ENCODE data around the gene PRKCE. TPM values are rescaled to one million over a fixed set of nuclear protein-coding genes. Genes with fewer than 3 reads are reported as not detected.

The PRKCE gene
- total RNA-seq = 1 to 10 TPM; 7.0 to 7.3 TPM

DNA sequence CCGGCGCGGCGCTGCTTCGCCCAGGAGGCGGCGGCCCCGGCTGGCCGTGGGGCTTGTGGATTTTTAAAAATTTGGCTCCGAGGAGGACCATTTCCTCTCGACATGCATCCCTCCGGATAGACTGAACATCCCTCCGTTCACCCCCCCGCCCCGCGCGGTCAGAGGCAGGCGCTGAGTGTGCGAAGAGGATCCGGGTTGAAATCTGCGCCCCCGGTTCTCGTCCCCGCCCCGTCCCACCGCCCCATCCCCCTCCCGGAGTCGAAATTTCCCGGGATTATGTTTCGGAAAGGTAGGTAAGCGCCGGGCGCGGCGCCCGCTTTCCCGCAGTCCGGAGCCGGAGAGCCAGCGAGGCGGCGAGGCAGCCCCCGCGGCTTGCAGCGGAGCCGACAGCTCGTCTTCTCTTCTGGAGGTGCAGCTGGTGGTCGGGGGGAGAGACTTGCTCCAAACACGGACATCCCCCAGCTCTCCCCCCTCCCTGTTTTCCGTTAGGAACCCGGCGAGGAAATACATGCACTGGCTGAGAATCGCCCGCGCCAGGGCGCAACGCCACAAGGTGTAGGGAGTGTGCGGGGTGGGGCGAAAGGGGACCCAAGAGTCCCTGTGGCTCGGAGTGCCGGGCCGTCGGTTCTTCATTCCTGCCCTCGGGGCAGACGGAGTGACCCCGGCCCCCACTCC is at the start of gene PRKCE:
Gene PRKCE (plus strand): TSS at position 261 of the 675 bp plus-strand sequence.
- CTCF ChIA-PET = interaction anchor here (1.0 to 1.2 kb wide), 2 partner anchors 11 to 82 kb away, joined by 3 read pairs; no protein-coding TSS in a partner anchor
- POLR2A ChIA-PET = interaction anchor here (0.6 to 1.7 kb wide), 4 partner anchors 9 to 181 kb away, joined by 3 to 5 read pairs (median 4); partner anchors contain the start of gene SRBD1

DNA sequence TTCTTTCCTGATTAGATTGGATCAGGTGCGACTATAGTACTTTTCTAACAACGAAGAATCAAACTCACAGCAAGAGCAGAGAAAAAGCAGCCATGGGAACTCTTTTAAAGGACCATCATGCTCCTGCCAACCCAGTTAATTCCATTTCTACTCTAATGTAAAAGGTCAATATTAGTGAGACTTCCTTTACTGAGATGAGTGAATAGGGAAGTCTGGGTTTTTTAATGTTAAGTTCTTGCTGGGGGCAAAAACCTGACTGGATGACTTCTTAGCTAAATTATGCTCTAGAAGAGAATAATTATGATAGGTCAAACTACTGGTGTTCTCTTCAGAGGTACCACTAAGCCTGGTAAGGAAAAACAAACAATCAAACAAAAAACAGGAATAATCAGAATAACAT is 48.9 kb upstream of the PRKCE start:
- ChIA-PET POLR2A (no interaction called here), CTCF (no interaction called here)

DNA sequence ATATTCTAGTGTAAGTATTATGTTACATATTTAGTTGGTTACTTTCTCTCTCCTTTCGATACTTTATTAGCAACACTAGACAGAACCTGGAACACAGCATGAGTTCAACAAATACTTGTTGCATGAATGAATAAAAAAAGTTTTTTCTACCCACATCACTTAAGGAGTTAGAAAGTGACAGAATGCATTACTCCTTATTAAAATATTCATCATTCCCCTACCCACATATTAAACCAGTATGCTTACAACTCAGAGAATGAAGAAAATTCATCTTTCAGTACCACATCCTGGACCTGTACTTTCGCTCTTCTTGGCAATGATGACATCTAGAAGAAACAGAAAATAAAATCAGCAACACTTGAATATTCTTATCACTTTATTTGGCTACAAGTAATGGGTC is 46.4 kb upstream of the PRKCE start:
- CTCF ChIA-PET = no interaction called here
- POLR2A ChIA-PET = no interaction called here

DNA sequence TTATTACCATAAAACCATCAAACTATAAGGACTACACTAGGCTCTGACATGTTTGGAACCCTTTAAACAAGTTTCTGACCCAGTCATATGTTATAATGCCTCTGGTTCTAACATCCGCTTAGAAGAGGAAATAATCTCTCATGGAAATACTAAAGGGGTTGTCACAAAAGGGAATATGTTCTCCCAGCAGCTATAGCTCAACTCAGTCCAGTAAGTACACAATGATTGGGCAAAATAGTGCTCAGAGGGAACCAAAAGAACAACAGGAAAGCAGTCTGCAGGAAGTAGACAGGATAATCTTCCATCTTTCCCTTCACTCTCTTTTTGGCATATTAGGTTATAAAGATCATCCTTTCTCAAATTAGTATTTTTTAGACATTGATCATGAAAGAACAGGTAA is 44.7 kb upstream of the PRKCE start:
- CTCF ChIA-PET = no interaction called here
- POLR2A ChIA-PET = no interaction called here

DNA sequence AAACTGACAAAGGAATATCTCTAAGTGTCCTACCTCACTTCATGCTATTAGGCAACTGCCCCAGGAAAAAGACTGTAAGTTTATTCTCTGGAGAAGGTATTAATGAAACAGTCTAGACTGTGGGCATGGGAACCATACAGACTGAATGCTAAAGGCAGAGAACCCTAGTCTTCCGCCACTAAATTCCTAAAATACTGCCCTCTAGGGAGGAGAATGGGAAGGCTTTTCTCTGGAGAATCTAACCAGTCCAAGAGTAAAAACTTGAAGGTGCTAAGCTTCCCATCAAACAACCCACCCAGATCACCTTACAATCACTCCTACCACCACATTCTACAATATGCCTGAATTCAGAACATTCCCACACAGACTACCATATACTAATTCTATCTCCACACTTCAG is 43.8 kb upstream of the PRKCE start:
- ChIA-PET POLR2A (no interaction called here), CTCF (no interaction called here)

DNA sequence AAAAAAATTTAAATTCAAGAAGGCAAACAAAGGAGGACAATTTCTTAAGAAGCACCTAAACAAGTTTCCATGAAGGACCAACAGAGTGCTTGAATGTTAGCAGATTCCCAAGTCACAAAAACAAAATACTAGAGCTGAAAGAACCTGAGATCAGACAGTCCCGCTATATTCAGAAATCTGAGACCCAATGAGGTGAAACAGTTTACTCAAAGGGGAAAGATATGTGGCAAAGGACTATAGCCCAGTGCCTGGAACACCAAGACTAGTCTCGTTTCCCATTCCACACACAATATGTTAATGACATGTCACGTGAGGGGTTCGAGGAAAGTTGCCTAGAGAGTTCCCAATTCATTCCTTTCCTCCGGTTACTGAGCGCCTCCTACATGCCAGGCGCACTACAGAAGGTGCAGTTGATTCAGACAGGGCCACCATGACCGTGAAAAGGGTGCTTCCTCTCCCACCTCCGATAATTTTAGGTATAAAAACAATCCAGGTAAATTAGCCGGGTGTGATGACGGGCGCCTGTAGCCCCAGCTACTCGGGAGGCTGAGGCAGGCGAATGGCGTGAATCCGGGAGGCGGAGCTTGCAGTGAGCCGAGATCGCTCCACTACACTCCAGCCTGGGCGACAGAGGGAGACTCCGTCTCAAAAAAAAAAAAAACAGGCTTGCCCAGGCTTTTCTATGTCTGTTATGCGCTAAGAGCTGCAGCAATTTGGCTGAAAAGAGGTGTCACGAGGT is 41.0 kb upstream of the PRKCE start:
- ChIA-PET CTCF (interaction anchor here (0.7 to 1.6 kb wide), 2 partner anchors 40 to 513 kb away, joined by 4 read pairs; no protein-coding TSS in a partner anchor), POLR2A (interaction anchor here (0.6 to 1.4 kb wide), 3 partner anchors 42 to 111 kb away, joined by 3 to 5 read pairs (median 3); no protein-coding TSS in a partner anchor)

DNA sequence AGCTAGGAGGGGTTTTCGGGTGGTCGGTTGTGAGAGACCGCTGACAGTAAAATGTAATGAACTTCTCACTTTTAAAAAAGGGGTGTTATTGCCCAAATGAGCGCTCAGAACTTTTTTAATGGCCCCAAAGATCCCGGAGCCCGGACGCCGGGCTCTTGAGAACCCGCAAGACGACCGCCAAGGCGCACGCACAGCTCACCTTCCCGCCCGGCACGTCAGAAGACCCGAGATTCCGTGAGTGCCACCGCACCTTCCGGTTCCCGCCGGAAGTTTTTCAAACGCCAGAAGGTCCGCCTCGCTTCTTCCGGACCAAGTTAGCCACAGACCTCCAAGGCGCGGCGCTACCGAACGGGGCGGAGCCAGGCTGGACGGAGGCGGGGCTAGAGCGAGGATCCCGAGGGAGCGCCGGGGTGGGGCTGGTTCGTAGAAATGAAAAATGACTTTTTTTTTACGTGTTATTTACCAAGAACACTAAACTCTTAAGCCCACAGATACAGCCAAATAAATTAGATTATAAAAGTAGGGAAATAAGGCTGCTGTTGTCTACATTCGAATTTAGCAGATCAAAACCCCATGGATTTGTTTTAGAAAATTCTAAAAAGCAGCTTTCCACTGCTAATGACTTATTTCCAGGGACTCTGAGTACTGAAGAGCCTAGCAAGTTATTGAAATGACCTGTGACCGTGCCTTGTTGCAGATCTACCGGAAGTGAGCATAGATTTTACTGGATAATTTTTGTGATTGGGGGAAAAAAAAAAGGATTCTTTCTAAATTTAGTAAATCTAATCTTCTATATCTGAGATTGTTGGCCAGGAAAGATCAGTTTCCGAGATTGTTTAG is 40.2 kb upstream of the PRKCE start, which contains the start of gene SRBD1:
Gene SRBD1 (minus strand): TSS at position 248 of the 840 bp plus-strand sequence. CDS start 5,826 bp downstream, outside the sequence.
- CTCF ChIA-PET = interaction anchor here (1.6 kb wide), 1 partner anchor 39 kb away, joined by 4 read pairs; no protein-coding TSS in a partner anchor
- POLR2A ChIA-PET = interaction anchor here (1.4 kb wide), 1 partner anchor 41 kb away, joined by 5 read pairs; no protein-coding TSS in a partner anchor

DNA sequence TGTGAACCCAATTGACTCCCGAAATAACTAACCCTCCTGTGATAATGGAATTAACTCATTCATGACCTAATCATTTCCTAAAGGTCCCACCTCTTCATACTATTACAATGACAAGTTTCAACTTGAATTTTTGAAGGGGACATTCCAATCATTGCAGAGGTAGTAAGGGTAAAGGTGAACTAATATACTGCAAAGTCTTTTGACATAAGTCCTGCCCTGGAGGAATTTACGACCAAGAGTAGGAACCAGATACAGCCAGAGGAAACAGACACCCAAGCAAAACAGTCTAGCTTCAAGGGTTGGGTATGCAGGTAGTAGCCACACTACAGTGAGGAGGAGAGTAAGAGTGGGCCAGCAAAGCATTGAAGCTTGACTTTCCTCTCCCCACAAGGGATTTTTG is 39.2 kb upstream of the PRKCE start:
- POLR2A ChIA-PET = interaction anchor here (0.9 kb wide), 1 partner anchor 38 kb away, joined by 3 read pairs; no protein-coding TSS in a partner anchor
- CTCF ChIA-PET = no interaction called here

DNA sequence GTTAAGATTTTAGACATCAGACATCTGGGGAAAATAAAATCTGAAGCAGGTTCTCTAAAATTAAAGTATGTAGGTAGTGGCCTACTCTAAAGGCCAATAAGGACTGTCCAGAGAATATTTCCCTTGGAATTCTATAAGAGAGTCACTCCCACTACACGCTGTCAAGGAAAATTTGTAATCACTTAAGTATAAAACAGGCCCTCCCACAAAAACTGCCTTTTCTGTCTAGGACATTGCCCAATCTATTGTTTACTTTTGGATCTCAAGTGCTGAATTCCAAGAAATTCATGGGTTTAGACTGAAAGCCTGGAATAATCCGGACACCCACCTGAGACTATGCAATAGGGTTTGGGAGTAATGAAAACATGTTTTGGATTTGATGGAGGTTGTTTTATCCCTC is 38.7 kb upstream of the PRKCE start:
- POLR2A ChIA-PET = interaction anchor here (0.9 kb wide), 1 partner anchor 37 kb away, joined by 3 read pairs; no protein-coding TSS in a partner anchor
- CTCF ChIA-PET = no interaction called here

DNA sequence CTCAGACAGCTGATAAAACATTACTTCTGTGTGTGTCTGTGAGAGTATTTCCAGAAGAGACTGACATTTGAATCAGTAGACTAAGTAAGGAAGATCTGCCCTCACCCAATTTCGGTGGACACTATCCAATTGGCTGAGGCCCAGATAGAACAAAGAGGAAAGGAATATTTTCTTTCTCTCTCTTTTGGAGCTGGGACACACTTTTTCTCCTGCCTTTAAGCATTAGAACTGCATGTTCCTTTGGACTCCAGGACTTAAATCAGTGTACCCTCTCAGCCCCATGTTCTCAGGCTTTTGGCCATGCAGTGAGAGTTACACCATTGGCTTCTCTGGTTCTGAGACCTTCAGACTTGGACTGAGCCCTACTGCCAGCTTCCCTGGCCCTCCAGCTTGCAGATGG is 37.1 kb upstream of the PRKCE start:
- POLR2A ChIA-PET = no interaction called here
- CTCF ChIA-PET = interaction anchor here (0.9 kb wide), 1 partner anchor 255 kb away, joined by 3 read pairs; no protein-coding TSS in a partner anchor

DNA sequence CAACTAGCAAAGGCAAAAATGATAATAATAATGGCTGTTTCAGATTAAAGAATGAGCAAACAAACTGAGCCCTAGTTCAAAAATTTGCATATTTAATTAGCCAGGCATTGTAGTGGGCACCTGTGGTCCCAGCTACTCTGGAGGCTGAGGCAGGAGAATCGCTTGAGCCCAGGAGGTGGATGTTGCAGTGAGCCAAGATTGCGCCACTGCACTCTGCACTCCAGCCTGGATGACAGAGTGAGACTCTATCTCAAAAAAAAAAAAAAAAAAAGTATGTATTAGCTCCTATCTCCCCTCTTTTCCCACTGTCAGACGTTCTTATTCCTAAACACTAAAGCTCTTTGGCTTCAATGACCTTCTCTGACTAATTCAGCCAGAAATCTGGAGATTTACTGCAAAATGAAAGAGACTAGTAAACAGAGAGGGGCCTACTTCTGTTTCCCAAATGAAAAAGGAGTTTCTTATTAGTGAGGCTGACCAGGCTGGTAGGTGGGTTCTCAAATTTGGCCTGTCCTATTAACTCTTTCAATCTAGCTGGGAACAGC is 36.5 kb upstream of the PRKCE start:
- ChIA-PET POLR2A (no interaction called here), CTCF (interaction anchor here (0.9 kb wide), 1 partner anchor 254 kb away, joined by 3 read pairs; no protein-coding TSS in a partner anchor)

DNA sequence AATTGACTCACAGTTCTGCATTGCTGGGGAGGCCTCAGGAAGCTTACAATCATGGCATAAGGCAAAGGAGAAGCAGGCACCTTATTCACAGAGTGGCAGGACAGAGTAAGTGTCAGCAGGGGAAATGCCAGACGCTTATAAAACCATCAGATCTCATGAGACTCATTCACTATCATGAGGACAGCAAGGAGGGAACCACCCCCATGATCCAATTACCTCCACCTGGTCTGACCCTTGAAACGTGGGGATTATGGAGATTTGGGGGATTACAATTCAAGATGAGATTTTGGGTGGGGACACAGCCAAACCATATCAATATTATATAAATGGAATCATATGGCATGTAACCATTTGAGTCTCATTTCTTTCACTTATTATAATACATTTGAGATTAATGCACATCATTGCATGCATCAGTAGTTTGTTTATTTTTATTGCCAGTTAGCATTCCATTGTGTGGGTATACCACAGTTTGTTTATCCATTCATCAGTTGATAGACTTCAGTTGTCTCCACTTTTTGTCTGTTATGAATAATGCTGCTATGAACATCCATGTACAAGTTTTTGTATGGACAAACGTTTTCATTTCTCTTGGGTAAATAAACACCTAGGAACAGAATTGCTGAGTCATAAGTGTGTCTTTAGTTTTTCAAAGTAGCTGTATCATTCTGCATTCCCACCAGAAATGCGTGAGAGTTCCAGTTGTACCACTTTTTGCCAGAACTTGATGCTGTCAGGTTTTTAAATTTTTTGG is 34.6 kb upstream of the PRKCE start:
- ChIA-PET POLR2A (no interaction called here), CTCF (no interaction called here)

DNA sequence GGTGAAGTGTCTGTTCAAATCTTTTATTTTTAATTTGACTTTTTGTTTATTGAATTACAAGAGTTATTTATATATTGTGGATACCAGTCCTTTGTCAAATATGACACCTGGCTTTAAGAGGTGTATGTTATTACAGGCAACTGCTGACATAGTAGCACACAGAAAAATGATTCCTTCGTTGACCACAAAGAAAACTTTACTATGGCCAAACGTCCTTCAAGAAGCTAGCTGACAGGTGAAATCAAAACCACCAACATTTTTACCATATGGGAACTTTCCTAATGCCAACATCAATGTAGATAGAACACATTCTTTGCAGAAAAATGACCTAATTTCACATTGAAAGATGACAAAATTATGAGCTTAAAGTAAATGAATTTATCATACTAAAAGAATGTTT is 34.0 kb upstream of the PRKCE start:
- CTCF ChIA-PET = no interaction called here
- POLR2A ChIA-PET = no interaction called here

DNA sequence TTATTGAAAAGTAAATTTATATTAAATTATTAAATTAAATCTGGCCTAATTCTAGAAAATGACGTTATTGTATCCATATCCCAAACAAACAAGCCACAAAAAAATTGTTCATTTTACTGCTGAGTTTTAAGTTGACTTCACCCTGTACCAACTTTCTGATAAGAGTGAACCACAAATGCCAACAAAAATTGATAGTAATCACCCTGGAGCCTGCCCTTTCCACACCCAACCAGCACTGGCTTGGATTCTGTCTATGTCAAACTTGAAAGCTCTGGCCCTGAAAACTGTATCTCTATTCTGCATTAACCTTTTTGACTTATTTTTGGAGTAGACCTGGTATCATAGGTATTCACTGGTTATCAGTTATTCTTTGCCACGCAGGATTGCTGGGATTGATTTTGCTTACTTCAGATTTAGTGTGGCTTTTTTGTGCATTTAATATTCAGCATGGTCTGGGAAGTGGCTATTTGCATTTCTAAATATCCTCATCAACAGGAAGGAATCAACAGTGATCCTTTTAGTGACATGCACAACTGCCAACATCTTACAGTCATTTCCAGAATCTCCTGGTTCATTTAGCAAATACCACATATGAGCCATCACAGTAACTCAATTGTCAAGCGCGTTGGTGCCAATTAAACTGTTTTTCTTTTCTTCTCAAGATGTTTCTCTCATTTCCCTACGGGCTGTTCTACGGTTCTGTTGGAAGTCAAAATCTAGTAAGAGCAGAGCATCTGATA is 29.0 kb upstream of the PRKCE start:
- ChIA-PET POLR2A (no interaction called here), CTCF (no interaction called here)

DNA sequence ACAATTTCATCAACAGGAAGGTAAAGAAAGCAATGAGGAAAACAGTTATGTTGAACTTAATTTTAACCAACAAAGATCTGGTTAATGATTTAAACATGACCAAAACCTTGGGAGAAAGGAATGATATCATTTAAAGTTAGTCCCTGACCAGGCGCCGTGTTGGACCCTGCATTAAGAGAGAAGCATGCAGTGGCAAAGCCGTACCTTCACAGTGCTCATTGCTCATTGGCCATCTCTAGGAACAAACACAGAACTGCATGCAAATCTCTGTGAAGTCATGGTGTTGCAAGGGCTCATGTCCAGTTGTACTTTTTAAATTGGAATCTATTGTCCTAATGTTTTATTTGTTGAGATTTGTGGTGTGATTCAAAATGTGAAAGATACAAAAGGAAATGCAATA is 28.4 kb upstream of the PRKCE start:
- CTCF ChIA-PET = no interaction called here
- POLR2A ChIA-PET = no interaction called here

DNA sequence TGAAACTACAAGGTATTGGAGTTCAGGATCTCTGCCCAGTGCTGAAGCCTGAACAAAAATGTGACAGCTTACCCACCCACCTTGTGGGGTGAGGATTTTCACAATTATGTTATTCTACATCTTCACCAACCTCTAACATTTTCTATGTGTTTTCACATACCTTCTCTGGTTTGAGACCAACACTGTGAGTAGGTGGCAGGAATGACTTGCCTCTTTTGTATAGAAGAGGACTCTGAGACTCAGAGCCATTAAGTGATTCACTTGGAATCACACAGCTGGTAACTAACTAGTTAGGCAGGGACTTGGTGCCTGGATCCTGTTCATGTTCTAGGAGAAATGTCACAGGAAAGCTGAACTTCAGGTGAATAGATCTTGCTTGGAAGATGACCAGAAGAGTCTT is 25.7 kb upstream of the PRKCE start:
- POLR2A ChIA-PET = no interaction called here
- CTCF ChIA-PET = no interaction called here

DNA sequence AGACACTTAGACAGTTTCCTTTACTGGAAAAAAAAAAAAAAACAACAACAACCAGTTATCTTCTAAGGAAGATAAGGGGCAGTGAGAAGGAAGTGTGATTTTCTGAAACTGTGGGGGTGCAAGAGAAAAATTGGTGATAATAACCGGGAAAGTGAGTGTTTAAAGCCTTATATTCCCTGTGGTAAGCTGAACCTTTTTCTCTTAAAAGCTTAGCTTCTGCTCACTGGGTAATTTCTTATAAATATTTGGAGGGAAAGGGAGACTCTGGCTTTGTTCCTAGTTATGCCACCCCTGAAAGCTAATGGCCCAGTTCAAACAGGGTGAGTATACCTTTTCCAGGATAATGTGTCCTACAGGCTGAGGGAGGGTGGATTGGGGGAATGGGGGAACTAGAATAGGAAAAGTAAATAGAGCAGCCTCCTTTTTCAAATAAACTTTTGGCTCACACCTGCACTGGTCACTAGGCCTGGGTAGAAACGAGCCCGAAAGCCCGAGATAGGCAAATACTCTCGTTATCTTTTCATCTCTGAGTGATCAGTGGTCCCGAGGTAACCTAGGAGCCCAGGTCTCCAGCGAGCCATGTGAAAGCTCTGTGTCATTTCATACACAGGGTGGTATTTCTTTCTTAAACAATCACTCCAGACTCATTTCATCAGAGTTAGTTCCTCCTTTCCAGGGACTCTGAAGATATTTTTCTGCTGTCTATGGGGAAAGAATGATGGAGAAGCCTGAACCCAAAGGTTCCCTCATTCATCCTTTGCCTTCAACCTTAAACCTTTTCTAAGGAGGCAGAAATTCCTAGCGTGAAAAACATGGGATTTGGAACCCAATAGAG is 24.9 kb upstream of the PRKCE start:
- POLR2A ChIA-PET = no interaction called here
- CTCF ChIA-PET = interaction anchor here (0.7 kb wide), 2 partner anchors 23 to 370 kb away, joined by 3 read pairs; no protein-coding TSS in a partner anchor
